NCI-H1417 (cell line): ENCODE measurements around the gene NLN.
"Not testable (repeated sequence)": the region's sequence is repeated elsewhere in the genome, so short reads cannot be mapped to it uniquely, and the experiment has no call there.

Experiments
- DNase-seq, 3 experiments: peaks; one replicate each; lab custom pipeline; 2025; lab: John Stamatoyannopoulos, UW

NLN gene

DNA sequence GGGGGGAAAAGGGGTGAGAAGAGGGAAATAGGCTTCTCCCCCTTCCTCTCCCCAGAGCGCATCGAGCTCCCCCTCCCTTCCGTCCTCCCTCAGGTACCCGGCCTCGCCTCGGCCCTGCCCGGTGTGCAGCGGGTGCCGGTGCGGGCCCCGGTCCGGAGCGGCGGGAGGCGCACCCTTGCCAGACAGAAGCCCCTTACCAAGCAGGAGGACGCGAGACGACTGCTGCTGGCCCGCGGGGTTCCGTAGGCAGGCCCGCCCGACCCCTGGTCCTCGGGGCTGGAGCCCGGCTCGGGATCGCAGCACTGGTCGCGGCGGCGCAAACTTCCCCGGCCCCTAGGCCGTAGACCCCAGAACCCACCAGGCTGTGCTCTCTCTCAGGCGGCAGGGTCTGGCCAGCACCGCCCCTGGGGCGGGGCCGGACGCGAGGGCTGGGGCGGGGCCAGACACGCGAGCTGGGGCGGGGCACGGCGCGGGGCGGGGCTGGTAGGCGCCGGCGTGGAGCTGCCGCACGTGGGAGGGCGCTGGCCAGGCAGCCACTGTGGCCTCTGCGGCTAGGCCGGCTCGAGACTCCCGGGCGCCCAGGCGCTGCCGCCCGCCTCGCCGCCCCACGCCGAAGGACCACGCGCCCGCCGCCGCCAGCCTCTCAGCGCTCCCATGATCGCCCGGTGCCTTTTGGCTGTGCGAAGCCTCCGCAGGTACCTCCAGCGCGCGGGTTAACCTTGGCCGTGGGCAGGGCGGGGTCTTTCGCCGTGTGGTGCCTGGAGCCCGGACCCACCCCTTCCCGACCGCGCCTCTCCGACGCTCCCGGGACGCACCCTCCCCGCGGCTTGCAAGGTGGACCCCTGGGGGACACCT is at the start of gene NLN, which contains the start of gene SGTB:
Gene NLN, plus strand, starts transcription at position 486 of the 855 bp plus-strand sequence. Its CDS starts 169 bp downstream, at position 655.
Gene SGTB, minus strand, starts transcription at position 390 of the 855 bp plus-strand sequence. CDS start 1,302 bp downstream, outside the sequence.
- peak; percentile 83 to 89 (median 83) for DNase-seq

DNA sequence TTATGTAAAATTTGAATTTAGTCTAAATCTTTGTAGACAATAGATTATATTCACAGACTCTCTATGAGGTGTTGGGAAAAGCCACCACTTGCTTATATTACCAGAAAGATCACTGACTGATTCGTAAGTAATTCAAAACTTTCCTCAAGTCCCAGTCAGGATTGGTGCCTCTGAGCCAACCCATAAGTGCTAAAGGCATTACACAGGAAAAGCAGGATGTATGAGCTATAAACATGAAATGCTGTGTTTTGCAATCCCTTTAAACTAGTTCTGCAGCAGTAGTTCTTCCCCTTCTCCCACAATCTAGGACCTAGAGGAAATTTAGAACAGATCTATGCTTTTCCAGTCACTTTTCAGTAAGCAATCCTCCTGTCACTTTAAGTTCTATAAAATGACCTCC is 49.2 kb upstream of the NLN start:
- DNase-seq = no peak

DNA sequence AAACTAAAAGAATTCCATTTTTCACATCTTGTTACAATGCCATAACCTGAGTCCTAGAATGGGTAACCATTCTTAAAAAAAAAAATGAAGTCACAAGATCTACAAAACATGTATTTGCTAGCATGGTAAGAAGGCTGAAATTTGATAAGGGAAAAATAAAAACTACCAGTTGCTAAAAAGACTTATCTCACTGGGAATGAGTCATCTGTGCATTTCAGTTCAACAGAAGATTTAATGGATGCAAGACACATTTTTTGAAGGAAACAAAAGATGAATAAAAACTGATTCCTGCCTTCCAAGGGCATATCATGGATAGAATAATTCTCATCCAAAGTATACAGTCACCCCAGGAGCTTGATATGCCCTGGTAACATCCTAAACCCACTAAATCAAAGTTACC is 47.3 kb upstream of the NLN start:
- no peak for DNase-seq

DNA sequence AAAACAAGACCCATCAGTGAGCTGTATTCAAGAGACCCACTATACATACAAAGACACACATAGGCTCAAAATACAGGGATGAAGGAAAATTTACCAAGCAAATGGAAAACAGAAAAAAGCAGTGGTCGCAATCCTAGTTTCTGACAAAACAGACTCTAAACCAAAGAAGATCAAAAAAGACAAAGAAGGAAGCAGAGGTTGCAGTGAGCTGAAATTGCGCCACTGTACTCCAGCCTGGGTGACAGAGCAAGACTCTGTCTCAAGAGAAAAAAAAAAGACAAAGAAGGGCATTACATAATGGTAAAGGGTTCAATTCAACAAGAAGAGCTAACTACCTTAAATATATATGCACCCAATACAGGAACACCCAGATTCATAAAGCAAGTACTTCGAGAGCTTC is 45.9 kb upstream of the NLN start:
- DNase-seq = not testable (repeated sequence)

DNA sequence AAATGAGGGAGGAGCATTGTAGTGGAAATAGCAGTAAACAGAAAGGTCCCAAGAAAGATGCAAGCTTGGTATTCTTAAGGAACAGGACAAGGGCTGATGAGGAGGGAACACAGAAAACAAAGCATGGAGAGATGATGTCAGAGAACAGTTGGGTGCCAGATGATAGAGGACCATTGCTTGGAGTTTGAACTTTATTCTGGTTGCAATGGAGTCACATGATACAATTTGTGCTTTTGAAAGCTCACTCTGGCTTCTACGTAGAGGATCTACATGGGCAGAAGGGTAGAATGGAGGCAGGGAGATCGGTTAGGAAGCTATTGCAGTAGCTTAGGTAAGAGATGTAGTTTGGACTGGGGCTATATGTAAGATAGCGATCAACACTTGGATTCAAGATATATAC is 39.9 kb upstream of the NLN start:
- no peak for DNase-seq

DNA sequence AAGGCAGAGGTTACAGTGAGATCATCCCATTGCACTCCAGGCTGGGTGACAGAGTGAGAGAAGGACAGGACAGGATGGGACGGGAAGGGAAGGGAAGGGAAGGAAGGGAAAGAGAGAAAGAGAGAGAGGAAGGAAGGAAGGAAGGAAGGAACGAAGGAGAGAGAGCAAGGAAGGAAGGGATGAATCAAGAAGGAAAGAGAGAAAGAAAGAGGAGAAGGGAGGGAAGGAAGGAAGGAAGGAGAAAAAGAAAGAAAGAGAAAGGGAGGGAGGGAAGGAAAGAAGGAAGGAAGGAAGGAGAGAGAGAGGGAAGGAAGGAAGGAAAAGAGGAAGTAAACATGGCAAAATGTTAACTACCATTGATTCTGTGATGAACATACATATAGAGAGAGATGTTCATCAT is 28.9 kb upstream of the NLN start:
- DNase-seq = no peak

DNA sequence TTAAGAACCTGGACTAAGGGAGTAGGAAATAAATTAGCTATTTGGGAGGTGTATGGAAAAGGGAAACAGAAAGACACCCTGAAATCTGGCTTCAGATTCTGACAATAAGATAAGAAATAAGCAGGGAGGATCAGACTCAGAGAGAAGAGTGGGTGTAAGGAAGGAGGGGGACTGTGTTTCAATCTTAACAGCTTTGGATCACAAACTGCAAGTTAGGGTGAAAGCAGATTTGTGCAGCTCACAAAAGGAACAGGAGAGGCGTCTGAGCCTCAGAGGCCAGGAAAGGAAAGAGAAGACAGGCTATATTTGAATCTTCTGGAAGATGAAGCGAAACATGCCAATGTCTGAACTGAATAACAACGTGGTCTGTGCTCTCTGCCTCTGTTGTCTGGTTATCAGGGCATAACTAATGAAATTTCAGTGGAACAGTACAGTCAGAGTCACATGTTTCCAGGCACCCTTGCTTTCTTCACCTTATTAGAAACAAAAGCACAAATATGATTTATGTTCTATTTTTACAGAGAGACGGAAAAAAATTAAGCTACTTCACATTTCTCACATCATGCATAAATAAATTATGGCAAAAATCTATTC is 26.7 kb upstream of the NLN start:
- DNase-seq = no peak

DNA sequence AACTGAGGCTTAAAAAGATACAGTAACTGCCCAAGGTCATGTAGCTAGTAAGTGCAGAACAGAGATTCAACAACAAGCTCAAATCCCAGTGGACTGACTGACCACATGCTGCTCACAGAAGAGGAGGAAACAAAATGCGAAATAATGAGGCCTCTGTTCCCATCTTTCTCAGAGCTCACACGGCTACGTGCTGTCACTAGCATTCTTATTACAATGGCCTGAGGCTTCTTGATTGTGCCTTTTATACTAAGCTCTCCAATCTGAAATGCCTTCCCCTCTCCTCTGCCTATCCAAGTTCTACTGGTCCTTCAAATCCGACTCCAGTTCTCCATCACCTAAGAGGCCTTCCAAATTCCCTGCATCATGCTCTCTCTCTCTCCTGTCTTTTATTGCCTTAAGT is 26.1 kb upstream of the NLN start:
- no peak for DNase-seq

DNA sequence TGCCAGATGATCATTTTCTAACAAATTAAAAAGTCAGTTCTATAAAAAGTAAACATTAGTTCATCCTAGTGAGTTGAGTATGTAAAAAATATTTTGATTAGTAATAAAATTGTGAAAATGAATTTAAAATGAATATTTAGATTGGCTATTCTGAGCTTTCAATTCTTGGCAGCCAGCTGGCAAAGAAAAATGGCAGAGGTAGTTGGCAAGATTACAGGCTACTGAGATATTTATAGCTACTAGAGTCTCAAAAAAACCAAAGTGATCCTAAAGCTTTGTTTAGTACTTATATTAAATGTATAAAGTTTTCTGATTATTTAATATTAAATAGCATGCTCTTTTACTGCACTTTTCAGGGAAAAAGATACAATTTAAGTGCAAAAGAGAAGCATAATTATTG is 25.1 kb upstream of the NLN start:
- DNase-seq = no peak

DNA sequence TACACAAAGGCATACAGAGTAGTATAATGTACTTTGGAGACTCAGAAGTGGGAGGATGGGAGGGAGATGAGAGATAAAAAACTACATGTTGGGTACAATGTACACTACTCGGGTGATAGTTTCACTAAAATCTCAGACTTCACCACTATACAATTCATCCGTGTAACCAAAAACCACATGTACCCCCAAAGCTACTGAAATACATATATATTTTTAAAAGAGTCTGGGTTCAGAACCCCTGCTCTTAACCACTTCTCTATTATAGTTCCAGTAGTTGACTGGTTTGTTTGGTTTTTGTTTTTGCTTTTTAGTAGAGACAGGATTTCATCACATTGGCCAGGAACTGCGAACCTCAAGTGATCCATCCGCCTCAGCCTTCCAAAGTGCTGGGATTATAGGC is 22.7 kb upstream of the NLN start:
- DNase-seq = no peak

DNA sequence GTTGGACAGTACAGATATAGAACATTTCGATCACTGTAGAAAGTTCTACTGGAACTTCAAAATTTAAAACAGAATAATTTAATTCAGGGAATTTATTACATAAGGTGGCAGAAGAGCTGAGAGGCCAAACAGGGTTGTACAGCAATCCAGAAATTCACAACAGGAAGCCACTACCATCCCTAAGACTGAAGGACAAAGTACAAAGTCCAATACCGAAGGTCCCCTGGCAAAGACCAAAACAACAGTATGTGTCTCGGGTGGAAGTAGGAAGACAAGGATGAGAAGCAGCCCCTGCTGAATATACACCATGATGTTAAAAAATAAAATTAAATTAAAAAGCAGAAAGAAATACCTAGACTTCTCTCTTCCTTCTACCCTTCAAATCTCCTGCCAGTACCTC is 20.0 kb upstream of the NLN start:
- no peak for DNase-seq

DNA sequence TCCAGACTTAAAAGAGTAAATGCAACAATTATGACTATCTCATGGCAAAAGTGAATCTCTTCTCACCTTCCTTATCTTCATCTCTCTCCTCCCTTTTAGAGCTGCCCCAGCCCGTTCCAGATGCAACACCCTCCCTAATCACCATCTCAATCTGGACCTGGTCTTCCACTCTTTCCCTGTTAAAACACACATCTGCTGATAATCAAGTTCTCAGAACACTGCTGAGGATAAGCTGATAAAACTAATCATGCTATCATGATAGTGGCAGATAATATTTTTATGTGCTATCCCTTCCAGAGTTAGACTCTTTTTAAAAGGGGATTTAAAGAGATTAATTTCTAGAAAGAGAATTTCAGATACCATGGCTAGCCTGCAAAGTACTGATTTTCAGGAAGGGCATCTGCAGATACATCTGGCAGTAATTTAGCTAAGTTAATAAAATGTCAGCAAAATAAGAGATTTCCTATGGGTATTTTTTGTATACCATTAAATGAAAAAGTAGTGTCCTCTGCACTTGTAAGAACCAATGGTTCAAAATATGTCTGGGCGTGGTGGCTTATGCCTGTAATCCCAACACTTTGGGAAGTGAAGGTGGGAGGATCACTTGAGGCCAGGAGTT is 17.3 kb upstream of the NLN start:
- DNase-seq = no peak

DNA sequence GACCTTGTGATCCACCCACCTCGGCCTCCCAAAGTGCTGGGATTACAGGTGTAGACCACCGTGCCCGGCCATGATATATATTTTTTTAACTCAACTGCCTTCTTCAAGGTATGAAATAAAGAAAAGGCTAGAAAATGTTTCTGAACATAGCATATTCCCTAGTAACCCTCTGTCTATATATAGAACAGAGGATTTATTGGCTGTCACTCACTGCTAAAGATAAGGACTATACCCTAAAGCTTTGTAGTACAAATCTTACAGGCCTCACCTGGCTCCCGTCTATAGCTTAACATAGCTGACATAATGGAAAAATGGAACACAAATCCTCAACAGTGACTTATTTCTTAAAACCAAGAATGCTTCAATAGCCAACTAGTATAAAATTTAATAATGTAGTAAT is 14.3 kb upstream of the NLN start:
- no peak for DNase-seq

DNA sequence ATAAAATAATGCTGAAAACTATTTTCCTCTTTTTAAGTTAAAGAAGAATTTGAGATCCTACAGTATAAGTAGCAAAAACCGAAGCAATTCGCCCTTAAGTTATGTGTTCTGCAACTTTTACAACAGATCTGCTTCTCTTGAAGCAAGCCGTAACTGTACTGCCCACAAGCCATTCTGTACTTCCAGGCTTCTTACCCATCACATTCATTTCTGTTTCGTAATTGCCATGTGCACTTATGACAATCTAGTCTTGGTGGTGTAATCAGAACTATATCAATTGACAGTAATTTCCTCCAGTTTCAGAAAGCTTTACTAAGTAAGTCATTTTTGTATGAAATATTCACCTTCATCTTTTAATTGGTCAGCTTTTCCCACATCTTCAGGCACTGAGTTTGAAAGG is 13.9 kb upstream of the NLN start:
- DNase-seq = no peak

DNA sequence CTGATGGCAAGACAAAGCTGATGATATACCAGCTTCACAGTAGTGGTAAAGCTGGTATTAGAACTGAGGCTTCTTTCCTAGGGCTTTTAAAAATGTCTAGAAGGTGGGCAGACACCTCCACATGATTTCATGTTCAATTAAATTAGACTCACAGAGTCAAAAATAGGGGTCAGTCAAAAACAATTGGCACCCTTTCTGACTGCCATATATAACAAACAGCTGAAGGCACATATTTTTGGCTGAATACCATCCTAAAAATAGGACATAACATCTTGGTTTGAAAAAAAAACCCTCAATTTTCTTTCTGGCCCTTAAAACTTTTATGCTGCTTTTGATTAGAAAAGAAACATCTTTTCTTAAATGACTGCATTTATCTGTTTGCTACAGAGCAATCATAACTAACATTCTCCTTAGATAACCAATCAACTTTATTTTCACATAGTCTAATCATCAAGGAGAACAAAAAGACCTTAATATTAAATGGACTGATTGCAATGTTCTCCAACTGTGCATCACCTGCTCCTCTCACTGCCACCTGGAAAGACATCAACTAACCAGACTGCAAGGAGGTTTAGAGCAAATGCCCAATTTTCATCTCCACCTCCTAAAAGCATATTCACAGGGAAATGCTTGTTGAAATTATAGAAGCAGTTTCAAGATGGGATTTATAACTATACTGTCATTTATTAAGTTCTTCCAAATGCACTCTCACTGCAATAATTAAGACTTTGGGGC is 3.3 kb upstream of the NLN start:
- no peak for DNase-seq

DNA sequence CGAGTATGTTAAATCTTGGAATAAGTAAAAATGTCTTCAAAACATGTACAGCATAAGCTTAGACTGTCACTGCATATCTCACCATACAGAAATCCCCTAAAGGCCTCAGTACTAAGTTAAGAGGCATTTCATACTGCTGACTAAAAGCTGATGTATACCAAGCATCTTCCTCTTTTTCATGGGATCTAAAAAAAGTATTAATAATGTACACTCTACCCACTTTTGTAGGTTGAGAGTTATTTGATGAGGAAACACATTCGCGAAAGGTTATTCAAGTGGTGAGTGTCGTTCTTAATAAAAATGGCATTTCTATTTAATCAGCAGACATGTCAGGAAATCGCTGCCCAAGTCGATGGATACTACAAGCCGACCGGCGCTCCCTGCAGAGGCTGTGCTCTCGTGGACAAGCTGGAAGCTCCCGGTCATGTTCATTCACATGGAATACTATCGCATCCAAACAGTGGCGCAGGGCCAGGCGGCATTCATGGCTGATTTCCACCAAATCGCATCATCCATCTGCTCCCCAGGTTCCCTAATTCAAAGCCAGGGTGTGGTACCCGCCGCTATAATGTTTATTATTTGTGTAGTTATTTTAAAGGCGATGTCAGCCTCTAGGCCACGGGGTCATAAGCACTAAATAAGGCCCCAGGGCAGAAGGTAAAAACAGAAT is 820 bp upstream of the NLN start:
- peak; percentile 49 to 79 (median 62) for DNase-seq

DNA sequence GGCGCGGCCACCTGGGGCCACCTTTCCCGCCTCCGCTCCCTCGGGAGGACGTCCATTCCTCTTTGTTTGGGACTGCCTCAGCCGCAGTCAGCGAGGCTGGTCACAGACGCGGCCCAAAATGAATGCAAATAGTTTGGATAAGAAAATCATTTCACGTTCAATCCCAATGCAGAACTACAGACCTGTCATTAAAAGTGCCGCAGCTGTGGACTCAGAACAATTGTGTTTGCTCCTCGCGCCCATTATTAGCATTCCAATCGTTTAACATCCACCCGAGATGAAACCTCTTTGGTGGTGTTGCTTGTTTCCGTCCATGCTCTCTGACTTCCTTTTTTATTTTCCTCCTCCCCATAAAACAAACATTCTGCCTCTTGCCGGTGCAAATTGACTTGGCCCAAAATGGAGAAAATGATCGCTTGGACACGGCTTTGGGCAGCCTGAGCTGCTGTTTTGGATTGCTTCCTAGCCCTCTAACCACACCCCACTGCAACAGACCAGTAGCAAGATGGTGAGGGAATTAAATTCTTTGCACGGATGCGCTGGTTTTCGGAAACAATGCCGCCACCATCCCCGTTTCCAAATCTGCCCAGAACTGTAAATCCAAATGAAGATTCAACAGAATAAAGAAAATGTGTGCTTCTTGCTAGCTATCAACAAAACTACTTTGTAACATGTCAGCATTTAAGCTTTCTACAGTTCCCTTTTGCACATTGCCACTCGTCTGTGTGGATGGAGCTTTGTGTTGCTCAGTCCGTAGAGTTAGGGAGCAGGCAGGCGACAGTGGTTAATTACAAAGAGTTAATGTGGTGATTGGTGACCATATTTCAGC is 784 bp downstream of the NLN start:
- peak; percentile 65 to 83 (median 65) for DNase-seq

DNA sequence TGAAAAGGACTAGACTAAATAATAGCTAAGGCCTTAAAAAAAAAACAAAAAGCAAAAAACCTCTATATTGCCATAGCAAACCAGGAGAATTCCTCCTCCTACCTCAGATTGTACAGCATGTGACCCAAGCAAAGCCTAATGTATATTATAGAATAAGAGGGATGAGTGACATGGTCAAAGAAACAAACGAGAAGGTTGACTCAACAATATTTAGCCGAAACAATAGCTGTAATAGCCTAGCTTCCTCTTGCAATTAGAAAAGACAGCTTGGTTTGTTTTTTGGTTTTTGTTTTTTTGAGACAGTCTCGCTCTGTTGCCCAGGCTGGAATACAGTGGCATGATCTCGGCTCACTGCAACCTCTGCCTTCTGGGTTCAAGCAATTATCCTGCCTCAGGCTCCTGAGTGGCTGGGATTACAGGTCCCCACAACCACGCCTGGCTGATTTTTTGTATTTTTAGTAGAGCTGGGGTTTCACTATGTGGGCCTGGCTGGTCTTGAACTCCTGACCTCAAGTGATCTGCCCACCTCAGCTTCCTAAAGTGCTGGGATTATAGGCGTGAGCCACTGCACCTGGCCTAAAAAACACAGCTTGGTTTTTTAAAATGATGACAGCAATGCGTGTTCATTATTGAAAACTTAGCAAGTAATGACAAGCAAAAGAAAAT is 5.6 kb downstream of the NLN start:
- no peak for DNase-seq

DNA sequence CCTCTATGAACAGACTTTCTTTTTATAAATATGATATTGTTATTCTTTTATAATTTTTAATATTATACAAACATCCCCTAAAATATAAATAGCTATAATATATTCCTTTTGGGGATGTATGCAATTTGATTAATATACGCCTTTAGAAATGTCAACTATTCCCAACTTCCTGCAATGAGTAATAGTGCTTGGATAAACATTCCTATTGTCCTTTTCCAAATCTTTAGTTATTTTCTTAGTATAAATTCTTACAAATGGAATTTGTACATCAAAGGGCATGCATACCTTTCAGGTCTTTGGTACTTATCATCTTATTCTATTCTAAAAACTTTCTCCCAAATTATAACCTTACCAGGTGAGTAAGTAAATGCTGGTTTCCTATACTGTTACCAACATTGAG is 6.2 kb downstream of the NLN start:
- no peak for DNase-seq

DNA sequence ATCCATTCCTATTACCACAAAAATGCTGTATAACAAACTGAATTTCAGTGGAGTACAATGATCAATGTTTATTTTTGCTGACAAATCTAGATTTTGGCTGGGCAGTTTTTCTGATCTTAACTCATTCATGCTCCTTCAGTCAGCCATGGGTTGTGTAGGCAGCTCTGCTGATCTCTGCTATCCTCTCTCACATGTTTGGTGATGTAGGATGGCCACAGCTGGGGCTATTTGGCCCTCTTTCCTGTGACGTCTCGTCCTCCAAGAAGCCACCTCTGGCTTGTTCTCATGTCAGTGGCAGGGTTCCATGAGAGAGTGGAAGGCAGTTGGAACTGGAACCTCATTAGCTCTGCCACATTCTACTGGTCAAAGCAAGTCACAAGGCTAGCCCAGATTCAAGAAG is 8.9 kb downstream of the NLN start:
- no peak for DNase-seq
